Muscle of arm (tissue), 14 donors: ENCODE data around the gene NXF2. TPM values are rescaled to one million over a fixed set of nuclear protein-coding genes. Genes with fewer than 3 reads are reported as not detected.
A peak's percentile ranks its signal among the peaks of the same experiment; 100 is the strongest.
"Not testable (repeated sequence)": the region's sequence is repeated elsewhere in the genome, so short reads cannot be mapped to it uniquely, and the experiment has no call there.

ENCODE experiments used
- DNase-seq: peaks from one replicate; pipeline ENCODE4 v3.0.0-alpha.2; 2013
- long read RNA-seq, 11 donors: transcript quantifications; one replicate each; lab custom pipeline, GENCODE V29; 2026
- polyA plus RNA-seq, 12 donors: library from polyadenylated mRNA; unstranded; fragments of 120-200 nt; gene quantifications; one replicate each; pipeline ENCODE4 v1.2.1, GENCODE V29; 2013; ENCODE audit not compliant: insufficient read length in 12 of 12

The NXF2 gene
- polyA plus RNA-seq = not detected
- long read RNA-seq, donor 1 = 0 reads
- long read RNA-seq, donor 2 = 0 reads
- long read RNA-seq, donor 3 = 0 reads
- long read RNA-seq, donor 4 = 0 reads
- long read RNA-seq, donor 5 = 0 reads
- long read RNA-seq, donor 6 = 0 reads
- long read RNA-seq, donor 7 = 0 reads
- long read RNA-seq, donor 8 = 0 reads
- long read RNA-seq, donor 9 = 0 reads
- long read RNA-seq, donor 10 = 0 reads
- long read RNA-seq, donor 11 = 0 reads

- DNase-seq = not testable (repeated sequence)
Measured at GRCh38 chrX:102246893-102247292, at the start of gene NXF2. NXF2 (plus strand) TSS chrX:102247167; CDS start chrX:102307079, 59,912 bp downstream.

GRCh38 chrX:102207940-102208339 is 39.0 kb upstream of the NXF2 start:
- not testable (repeated sequence) for DNase-seq

GRCh38 chrX:102214986-102215385 is 32.0 kb upstream of the NXF2 start, which contains the start of gene TCP11X1:
TCP11X1 (plus strand) TSS chrX:102215301.
- not testable (repeated sequence) for DNase-seq

- not testable (repeated sequence) for DNase-seq
Measured at GRCh38 chrX:102216497-102216896, 30.5 kb upstream of the NXF2 start.

GRCh38 chrX:102235678-102236077 is 11.3 kb upstream of the NXF2 start:
- DNase-seq = not testable (repeated sequence)

- DNase-seq = not testable (repeated sequence)
Measured at GRCh38 chrX:102240265-102240664, 6.7 kb upstream of the NXF2 start.

- not testable (repeated sequence) for DNase-seq
Measured at GRCh38 chrX:102272231-102272630, 25.3 kb downstream of the NXF2 start.

- no peak for DNase-seq
Measured at GRCh38 chrX:102338162-102338561, 91.2 kb downstream of the NXF2 start.

- no peak for DNase-seq
Measured at GRCh38 chrX:102339312-102340298, 92.6 kb downstream of the NXF2 start.

- DNase-seq = no peak
Measured at GRCh38 chrX:102341867-102342266, 94.9 kb downstream of the NXF2 start.

GRCh38 chrX:102345916-102346315 is 98.9 kb downstream of the NXF2 start:
- DNase-seq = peak; percentile 38

Other genes with a start within 250 kb of the NXF2 start
- 1 to 10 TPM in 4 of 12 donors, under 1 TPM in 6, not detected in 2; 0.46 to 2.7 (median 0.74) TPM for gene TCEAL2, start 121.5 kb upstream of the NXF2 start, polyA plus RNA-seq
- under 1 TPM in 1 of 12 donors, not detected in 11; 0.30 TPM for gene TCEAL6, start 104.7 kb upstream of the NXF2 start, polyA plus RNA-seq
- gene BEX5, start 91.2 kb upstream of the NXF2 start, polyA plus RNA-seq = under 1 TPM in 4 of 12 donors, not detected in 8; 0.36 to 0.98 (median 0.51) TPM
- gene TCP11X1, start 31.9 kb upstream of the NXF2 start, polyA plus RNA-seq = not detected
- gene NXF2B, start 192.8 kb downstream of the NXF2 start, polyA plus RNA-seq = not detected
- gene TCP11X2, start 224.6 kb downstream of the NXF2 start, polyA plus RNA-seq = not detected